ENCODE data around the gene VHLL. TPM values are rescaled to one million over a fixed set of nuclear protein-coding genes. Genes with fewer than 3 reads are reported as not detected.

The VHLL gene
- total RNA-seq, 1 experiment from 2014 or later, result not detected

DNA sequence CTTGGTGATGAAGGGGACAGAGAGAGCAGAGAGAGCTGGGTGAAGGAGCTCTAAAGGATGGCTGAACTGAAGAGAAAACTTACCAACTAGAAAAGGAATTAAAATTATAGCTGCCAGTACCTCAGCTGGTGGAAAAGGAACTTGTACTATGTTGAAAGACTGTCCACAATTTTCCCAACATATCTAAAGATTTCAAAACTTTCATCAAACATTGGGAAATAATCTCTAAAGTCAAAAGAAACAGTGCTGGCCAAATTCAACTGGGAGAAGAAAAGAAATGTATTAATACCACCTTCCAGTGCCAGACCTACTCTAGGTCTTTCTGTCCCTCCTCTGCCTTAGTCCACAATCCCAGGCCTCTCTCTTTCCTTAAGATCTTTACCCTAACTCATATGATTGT, 22.6 kb downstream of the VHLL start:
- TF ChIP-seq CTCF (conservative IDR thresholded peaks at IDR 0.05), result no peak
- Histone ChIP-seq H2BK120ac (ENCODE audit: low read depth, low read length, poor library complexity, severe bottlenecking) (no peak overlapping the region), H2BK12ac (ENCODE audit: insufficient read length, low read depth, low read length) (no peak overlapping the region), H4K5ac (ENCODE audit: insufficient read length, low read depth, low read length) (no peak overlapping the region), H2AFZ (ENCODE audit: low read length) (no peak overlapping the region), H3K4me1 (ENCODE audit: insufficient read depth, low read length) (no peaks in the 10 kb centered on the region), H3T11ph (ENCODE audit: low read length) (no peak overlapping the region), H4K20me1 (ENCODE audit: control insufficient read depth, insufficient read depth, insufficient read length) (no peaks in the 10 kb centered on the region), H2BK5ac (ENCODE audit: insufficient read length, low read length) (no peak overlapping the region), H4K91ac (ENCODE audit: insufficient read length, low read depth, low read length) (no peak overlapping the region), H3K79me1 (ENCODE audit: insufficient read depth, low read depth, low read length, poor library complexity, severe bottlenecking) (peaks cover 5% of the 10 kb centered on the region), H3K79me2 (ENCODE audit: insufficient read depth, low read length) (peaks cover 16% of the 10 kb centered on the region), H3K14ac (ENCODE audit: insufficient read depth, low read length) (no peak overlapping the region), H2BK15ac (ENCODE audit: low read depth, low read length) (no peak overlapping the region), H3K9me3 (ENCODE audit: control insufficient read depth, low read depth, low read length) (no peaks in the 10 kb centered on the region), H3K18ac (ENCODE audit: insufficient read length, low read depth, low read length) (no peak overlapping the region), H3K27me3 (ENCODE audit: insufficient read depth, low read length) (no peaks in the 10 kb centered on the region), H3K4me2 (ENCODE audit: insufficient read depth, insufficient read length, low read length) (no peak overlapping the region), H3K9ac (ENCODE audit: extremely low read depth, insufficient read length, low read length) (no peak overlapping the region), H2BK20ac (ENCODE audit: low read depth, low read length, poor library complexity, severe bottlenecking) (no peak overlapping the region), H2AK5ac (ENCODE audit: insufficient read length, low read length) (no peak overlapping the region), H4K8ac (replicated peaks; ENCODE audit: insufficient read length, low read depth, low read length) (no peak overlapping the region), H3K27ac (ENCODE audit: insufficient read length, low read depth, low read length) (no peak overlapping the region), H3K23me2 (ENCODE audit: insufficient read length, low read depth, low read length, poor library complexity, severe bottlenecking) (peaks cover 1% of the 10 kb centered on the region), H3K4ac (ENCODE audit: low read depth, low read length) (no peak overlapping the region), H3K56ac (ENCODE audit: insufficient read length, low read depth, low read length) (no peak overlapping the region), H3K23ac (ENCODE audit: insufficient read length, low read depth, low read length) (no peak overlapping the region)
- Mint-ChIP-seq H3K27me3 (ENCODE audit: low read depth) (no peaks in the 10 kb centered on the region), H3K36me3 (ENCODE audit: insufficient read depth in 1 of 3, low read depth in 3 of 3) (peaks cover 60 to 80% (median 72%) of the 10 kb centered on the region in 3 experiments; a peak in 6 of 7 replicates), H3K27ac (no peak overlapping the region), H3K9me3 (no peaks in the 10 kb centered on the region), H3K4me1 (peaks cover 7 to 8% of the 10 kb centered on the region in 2 experiments), H3K4me3 (no peak overlapping the region)
- no peak for DNase-seq
